NT2/D1 (cell line): ENCODE results near the gene PDZD8.

Experiments
- SUZ12 ChIP-seq: IDR thresholded peaks from 2 replicates; pipeline ENCODE4 v1.6.1; 2011; ENCODE audit not compliant: insufficient read length, insufficient read depth; ENCODE audit errors: extremely low read depth
- YY1 ChIP-seq: IDR thresholded peaks from 2 replicates; pipeline ENCODE4 v1.6.1; 2011; ENCODE audit not compliant: insufficient read length, insufficient read depth
- ZNF274 ChIP-seq: IDR thresholded peaks from 2 replicates; pipeline ENCODE4 v1.6.1; 2011; ENCODE audit warnings: mild to moderate bottlenecking, low read depth, low read length

GRCh38 chr10:117391436-117392205, 16.4 kb upstream of the PDZD8 start:
- TF ChIP-seq YY1: no peak
- no peak for TF ChIP-seq ZNF274
- no peak for TF ChIP-seq SUZ12
